Right lobe of liver (tissue), 6 donors: ENCODE data around the gene CACNA2D4. TPM values are rescaled to one million over a fixed set of nuclear protein-coding genes. Genes with fewer than 3 reads are reported as not detected.

Experiments used
- ATAC-seq, 4 donors: fragments of 200-7000 bp; cut with Tn5 transposase; one replicate each; pipeline ENCODE4 v1.9.1; 2020; ENCODE audit warnings: mild to moderate bottlenecking in 4 of 4, moderate library complexity in 4 of 4
- DNase-seq, 3 donors: peaks; one replicate each; pipeline ENCODE4 v3.0.0-alpha.2; 2020
- H3K27ac ChIP-seq, 3 donors: fragments of 200-600 bp; one replicate each; pipeline ENCODE4 v1.8.0; 2022
- H3K27me3 ChIP-seq, 2 donors: fragments of 200-600 bp; one replicate each; pipeline ENCODE4 v1.8.0; 2022
- H3K36me3 ChIP-seq, 4 donors: fragments of 200-600 bp; sonication (generic) in 1 of 4; one replicate each; pipeline versions ENCODE4 v1.5.1 to v1.8.0; 2017 to 2022; ENCODE audit warnings: control low read depth in 1 of 4
- H3K4me1 ChIP-seq, 4 donors: fragments of 200-600 bp; sonication (generic) in 1 of 4; one replicate each; pipeline versions ENCODE4 v1.5.1 to v1.8.0; 2017 to 2022; ENCODE audit warnings: control low read depth in 1 of 4
- H3K4me3 ChIP-seq, 3 donors: fragments of 200-600 bp; one replicate each; pipeline ENCODE4 v1.8.0; 2022
- H3K9me3 ChIP-seq, 4 donors: fragments of 200-600 bp; sonication (generic) in 1 of 4; one replicate each; pipeline versions ENCODE4 v1.5.1 to v1.8.0; 2017 to 2022; ENCODE audit warnings: control low read depth in 1 of 4
- CTCF ChIP-seq, 4 donors: fragments of 200-600 bp in 3 of 4; fragments of 450-650 bp in 1 of 4; IDR thresholded peaks; one replicate each; pipeline versions ENCODE4 v1.5.1 to v1.8.0; 2016 to 2022; ENCODE audit warnings: antibody characterized with exemption in 4 of 4, mild to moderate bottlenecking in 2 of 4
- POLR2A ChIP-seq: fragments of 450-650 bp; IDR thresholded peaks from one replicate; pipeline ENCODE4 v1.6.1; 2017; ENCODE audit warnings: antibody characterized with exemption, mild to moderate bottlenecking
- WGBS: methylation state at CpG from one replicate; pipeline ENCODE4 v1.1.6; 2018; ENCODE audit warnings: low coverage, low lambda C conversion rate; ENCODE audit not compliant: insufficient coverage; ENCODE audit errors: missing lambda C conversion rate; 5-methylcytosine and 5-hydroxymethylcytosine counted together
- intact Hi-C, 2 donors: fragments of 100-400 bp; cut with DNase I; formaldehyde crosslinking; loops; one replicate each; pipeline versions ENCODE4 v1.11.2 to v1.14.1; 2022
- total RNA-seq, 6 experiments: library from RNA; depleted of rRNA in 2 of 6; stranded (reverse); fragments of >200 nt in 2 of 6; fragmentation: NEBNext Ultra II Directional in 3 of 6; extraction: Animal tissue kit (Norgen Biotek cat#: 25700) in 3 of 6; gene quantifications; one replicate each; pipeline versions ENCODE4 v1.1.0 to v1.2.4, GENCODE V29; 2016 to 2023
- donor health status: DM: no; HTN: yes; CAD: no.
- donor health status: DM: no; HTN: no; CAD: no.
- donor health status: DM: no; HTN: no; CAD: no.
- donor health status: DM: no; HTN: yes; CAD: no.
- donor health status: DM: no; HTN: yes; CAD: no.

The CACNA2D4 gene
- total RNA-seq, 6 experiments from 2014 or later = 0.87 to 1.9 (median 0.96) TPM

- WGBS = 100% methylated on average over 1 of the region's 21 CpGs
- DNase-seq (peak in 2 of 3 donors; percentile 46 to 51), ATAC-seq (no peak)
- peaks cover 0 to 11% (median 0%) of the 10 kb centered on the region in 4 donors for H3K4me1 ChIP-seq
- TF ChIP-seq CTCF (IDR thresholded peaks at IDR 0.05) (no peak), POLR2A (no peak)
- no peak overlapping the region for H3K27ac ChIP-seq
- no peaks in the 10 kb centered on the region for H3K9me3 ChIP-seq
- no peaks in the 10 kb centered on the region for H3K27me3 ChIP-seq
- H3K4me3 ChIP-seq = no peak overlapping the region
- H3K36me3 ChIP-seq = no peaks in the 10 kb centered on the region
- intact Hi-C loops = loop anchor here in 1 of 2 donors (5.0 to 10.0 kb wide), 3 partner anchors 138 to 483 kb away; no protein-coding TSS in a partner anchor
Measured at GRCh38 chr12:1799051-1799881, 119.2 kb downstream of the CACNA2D4 start.

- Histone ChIP-seq H3K36me3 (no peaks in the 10 kb centered on the region), H3K9me3 (no peaks in the 10 kb centered on the region), H3K27ac (no peak overlapping the region), H3K4me3 (no peak overlapping the region), H3K27me3 (no peaks in the 10 kb centered on the region), H3K4me1 (peaks cover 0 to 11% (median 0%) of the 10 kb centered on the region in 4 donors)
- TF ChIP-seq POLR2A (no peak), CTCF (IDR thresholded peaks at IDR 0.05) (no peak)
- ATAC-seq = no peak
- DNase-seq = peak in 2 of 3 donors; percentile 40
- 83% methylated on average over 1 of the region's 6 CpGs for WGBS
- intact Hi-C loops = loop anchor here in 1 of 2 donors (5.0 to 10.0 kb wide), 3 partner anchors 139 to 484 kb away; no protein-coding TSS in a partner anchor
Measured at GRCh38 chr12:1798641-1799020, 119.8 kb downstream of the CACNA2D4 start.

GRCh38 chr12:1797991-1798640 lies 120.3 kb downstream of the CACNA2D4 start:
- H3K27ac ChIP-seq = no peak overlapping the region
- H3K9me3 ChIP-seq = no peaks in the 10 kb centered on the region
- no CpG with 5 or more reads among the region's 22 CpGs for WGBS
- ATAC-seq (no peak), DNase-seq (peak in 2 of 3 donors; percentile 47 to 56)
- intact Hi-C loops = loop anchor here in 1 of 2 donors (5.0 to 10.0 kb wide), 3 partner anchors 139 to 484 kb away; no protein-coding TSS in a partner anchor
- H3K36me3 ChIP-seq = no peaks in the 10 kb centered on the region
- H3K4me1 ChIP-seq = peaks cover 0 to 11% (median 0%) of the 10 kb centered on the region in 4 donors
- no peaks in the 10 kb centered on the region for H3K27me3 ChIP-seq
- H3K4me3 ChIP-seq = no peak overlapping the region
- TF ChIP-seq CTCF (IDR thresholded peaks at IDR 0.05) (no peak), POLR2A (no peak)

GRCh38 chr12:1797011-1797901 lies 121.2 kb downstream of the CACNA2D4 start:
- peak; percentile 34 to 59 (median 42) for ATAC-seq
- TF ChIP-seq POLR2A (peak; percentile 44), CTCF (IDR thresholded peaks at IDR 0.05) (peak in 1 of 4 donors; percentile 6)
- Histone ChIP-seq H3K4me1 (peaks cover 0 to 11% (median 0%) of the 10 kb centered on the region in 4 donors), H3K4me3 (peak overlapping the region; percentile 62 to 81 (median 78)), H3K9me3 (no peaks in the 10 kb centered on the region), H3K27ac (peak overlapping the region; percentile 67 to 77 (median 70)), H3K36me3 (no peaks in the 10 kb centered on the region), H3K27me3 (no peaks in the 10 kb centered on the region)
- DNase-seq = peak; percentile 72 to 81 (median 76)
- WGBS = 9% methylated on average over 15 of the region's 71 CpGs
- intact Hi-C loops = loop anchor here in 1 of 2 donors (5.0 to 10.0 kb wide), 3 partner anchors 140 to 485 kb away; no protein-coding TSS in a partner anchor
